ENCODE data around the gene CHAMP1.
"Not testable (repeated sequence)": the region's sequence is repeated elsewhere in the genome, so short reads cannot be mapped to it uniquely, and the experiment has no call there.

CHAMP1 gene

DNA sequence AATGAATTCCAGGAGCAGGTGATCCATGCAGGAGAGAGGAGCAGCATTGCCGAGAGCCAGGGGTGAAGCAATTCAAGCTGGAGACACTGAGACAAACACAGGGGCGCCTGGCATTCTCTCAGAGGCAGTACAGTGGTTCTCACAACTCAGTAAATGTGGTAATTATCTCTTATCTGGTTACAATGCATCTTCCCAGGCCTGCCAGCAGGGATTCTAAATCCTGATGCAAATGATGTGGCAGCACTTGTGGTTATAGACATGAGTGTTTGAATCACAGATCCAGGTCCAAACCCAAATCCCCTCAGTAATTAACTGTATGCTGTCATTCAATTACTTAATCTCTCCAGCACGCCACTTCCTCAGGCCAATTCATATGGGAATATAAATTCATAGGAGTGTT lies 19.6 kb downstream of the CHAMP1 start:
- H2AFZ ChIP-seq (ENCODE audit: low read length, unreplicated experiment); H3K36me3 ChIP-seq (ENCODE audit: insufficient read depth, low read length); H3K4me3 ChIP-seq (ENCODE audit: low read depth, low read length); H3K4me1 ChIP-seq (ENCODE audit: control insufficient read depth, insufficient read depth, low read length, unreplicated experiment); H3K79me2 ChIP-seq (ENCODE audit: control insufficient read depth, insufficient read depth, low read length, unreplicated experiment); H3K27me3 ChIP-seq (ENCODE audit: insufficient read depth, low read length); H3K27ac ChIP-seq (ENCODE audit: low read depth, low read length): not testable (repeated sequence)

DNA sequence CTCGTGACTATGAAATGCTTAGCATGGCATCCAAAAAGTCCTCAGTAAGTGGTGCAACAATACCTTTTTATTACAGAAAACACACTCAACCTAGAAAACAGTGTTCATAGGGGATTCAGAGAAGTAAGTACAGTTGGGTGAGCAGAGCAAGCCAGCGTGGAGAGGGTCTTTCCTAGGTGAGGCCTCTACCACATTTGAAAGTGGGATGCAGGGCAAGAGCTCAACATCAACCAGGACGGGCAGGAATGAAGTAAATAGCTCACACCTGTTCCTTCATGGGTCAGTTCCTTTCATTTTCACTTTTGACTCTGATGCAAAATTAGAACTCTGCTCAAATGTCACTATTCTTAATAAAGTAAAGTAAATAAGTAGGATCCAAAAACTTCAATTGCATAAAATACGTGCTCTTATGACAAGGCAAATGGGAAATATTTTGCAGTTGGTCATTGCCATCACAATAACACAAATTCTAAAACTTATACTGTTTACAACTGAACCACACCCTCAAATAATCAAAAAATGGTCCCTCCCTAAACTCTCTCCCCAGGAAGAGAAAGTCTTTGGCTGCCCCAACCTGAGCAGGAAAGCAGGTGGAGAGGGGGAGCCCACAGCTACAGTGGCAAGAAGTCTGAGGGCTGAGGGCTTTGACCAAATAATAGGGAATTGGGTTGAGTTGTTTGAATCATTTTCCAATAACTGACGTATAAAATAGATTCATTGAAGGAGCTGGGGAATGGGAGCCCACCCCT lies 20.2 kb downstream of the CHAMP1 start:
- Histone ChIP-seq H3K27me3 (ENCODE audit: insufficient read depth, low read length) (no peaks in the 10 kb centered on the region), H3K4me3 (ENCODE audit: low read depth, low read length) (no peak overlapping the region), H2AFZ (ENCODE audit: low read length, unreplicated experiment) (no peak overlapping the region), H3K79me2 (ENCODE audit: control insufficient read depth, insufficient read depth, low read length, unreplicated experiment) (no peaks in the 10 kb centered on the region), H3K4me1 (ENCODE audit: control insufficient read depth, insufficient read depth, low read length, unreplicated experiment) (no peaks in the 10 kb centered on the region), H3K27ac (ENCODE audit: low read depth, low read length) (no peak overlapping the region), H3K36me3 (ENCODE audit: insufficient read depth, low read length) (no peaks in the 10 kb centered on the region)

DNA sequence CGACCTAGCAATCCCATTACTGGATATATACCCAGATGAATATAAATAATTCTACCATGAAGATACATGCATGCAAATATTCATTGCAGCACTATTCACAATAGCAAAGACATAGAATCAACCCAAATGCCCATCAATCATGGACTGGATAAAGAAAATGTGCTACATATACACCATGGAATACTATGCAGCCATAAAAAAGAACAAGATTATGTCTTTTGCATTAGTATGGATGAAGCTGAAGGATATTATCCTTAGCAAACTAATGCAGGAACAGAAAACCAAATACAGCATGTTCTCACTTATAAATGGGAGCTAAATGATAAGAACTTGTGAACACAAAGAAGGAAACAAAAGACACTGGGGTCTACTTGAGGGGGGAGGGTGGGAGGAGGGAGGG lies 22.2 kb downstream of the CHAMP1 start:
- H3K27ac ChIP-seq (ENCODE audit: low read depth, low read length); H2AFZ ChIP-seq (ENCODE audit: low read length, unreplicated experiment); H3K36me3 ChIP-seq (ENCODE audit: insufficient read depth, low read length); H3K4me1 ChIP-seq (ENCODE audit: control insufficient read depth, insufficient read depth, low read length, unreplicated experiment); H3K79me2 ChIP-seq (ENCODE audit: control insufficient read depth, insufficient read depth, low read length, unreplicated experiment); H3K27me3 ChIP-seq (ENCODE audit: insufficient read depth, low read length); H3K4me3 ChIP-seq (ENCODE audit: low read depth, low read length): not testable (repeated sequence)

DNA sequence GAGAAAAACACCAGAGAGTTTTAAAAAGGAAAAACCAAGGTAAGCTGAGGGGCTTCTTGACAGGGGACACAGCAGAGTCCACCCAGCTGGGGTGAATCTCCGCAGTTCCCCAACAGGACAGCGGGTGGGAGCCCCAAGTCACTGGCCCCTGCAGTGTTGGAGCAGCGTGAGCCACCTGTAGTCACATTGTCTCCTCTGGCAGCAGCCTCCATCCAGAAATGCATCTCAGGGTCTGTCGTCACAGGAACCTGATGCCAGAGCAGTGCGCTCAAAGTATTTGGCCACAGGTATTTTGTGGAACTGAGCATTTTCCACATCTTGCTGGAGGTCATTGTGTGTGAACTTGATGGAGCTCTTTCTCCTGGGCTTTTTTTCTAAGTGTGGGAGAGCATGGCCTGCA lies 24.7 kb downstream of the CHAMP1 start:
- Histone ChIP-seq H2AFZ (ENCODE audit: low read length, unreplicated experiment) (no peak overlapping the region), H3K79me2 (ENCODE audit: control insufficient read depth, insufficient read depth, low read length, unreplicated experiment) (no peaks in the 10 kb centered on the region), H3K36me3 (ENCODE audit: insufficient read depth, low read length) (no peaks in the 10 kb centered on the region), H3K4me3 (ENCODE audit: low read depth, low read length) (no peak overlapping the region), H3K27me3 (ENCODE audit: insufficient read depth, low read length) (no peaks in the 10 kb centered on the region), H3K4me1 (ENCODE audit: control insufficient read depth, insufficient read depth, low read length, unreplicated experiment) (no peaks in the 10 kb centered on the region), H3K27ac (ENCODE audit: low read depth, low read length) (no peak overlapping the region)

DNA sequence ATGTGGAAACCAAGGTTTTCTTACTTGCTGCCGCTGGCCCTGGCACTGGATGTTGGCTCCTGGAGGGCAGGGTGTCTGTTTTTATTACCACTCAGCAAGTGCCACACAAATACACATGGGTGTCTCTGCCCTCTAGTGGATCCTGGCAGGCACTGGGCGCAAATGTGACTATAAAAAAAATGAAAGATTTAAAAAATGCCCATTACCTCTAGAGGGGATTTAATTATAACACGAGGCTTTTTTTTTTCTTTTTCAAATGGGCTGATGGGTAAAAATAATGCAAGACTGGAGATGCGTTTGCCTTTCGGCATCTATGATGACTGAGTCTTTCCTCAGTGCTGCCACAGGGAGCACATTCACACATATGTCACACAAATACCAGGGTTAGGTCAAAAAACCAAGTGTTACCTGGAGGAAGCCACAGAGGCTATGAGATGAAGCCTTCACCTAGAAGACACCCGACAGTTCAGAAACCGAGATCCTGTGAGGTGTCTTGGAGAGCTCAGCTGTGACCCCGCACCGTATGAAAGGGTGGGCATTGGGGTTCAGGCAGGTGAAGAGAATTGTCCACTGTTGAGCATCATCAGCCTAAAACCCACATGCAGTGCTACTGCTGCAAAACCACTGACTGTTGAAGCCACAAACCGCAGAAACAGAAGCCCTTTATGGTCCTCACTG lies 25.7 kb downstream of the CHAMP1 start:
- no peak overlapping the region for H3K4me3 ChIP-seq (ENCODE audit: low read depth, low read length)
- H3K27ac ChIP-seq (ENCODE audit: low read depth, low read length): no peak overlapping the region
- no peaks in the 10 kb centered on the region for H3K36me3 ChIP-seq (ENCODE audit: insufficient read depth, low read length)
- no peaks in the 10 kb centered on the region for H3K27me3 ChIP-seq (ENCODE audit: insufficient read depth, low read length)
- H2AFZ ChIP-seq (ENCODE audit: low read length, unreplicated experiment): no peak overlapping the region
- no peaks in the 10 kb centered on the region for H3K4me1 ChIP-seq (ENCODE audit: control insufficient read depth, insufficient read depth, low read length, unreplicated experiment)
- H3K79me2 ChIP-seq (ENCODE audit: control insufficient read depth, insufficient read depth, low read length, unreplicated experiment): no peaks in the 10 kb centered on the region

DNA sequence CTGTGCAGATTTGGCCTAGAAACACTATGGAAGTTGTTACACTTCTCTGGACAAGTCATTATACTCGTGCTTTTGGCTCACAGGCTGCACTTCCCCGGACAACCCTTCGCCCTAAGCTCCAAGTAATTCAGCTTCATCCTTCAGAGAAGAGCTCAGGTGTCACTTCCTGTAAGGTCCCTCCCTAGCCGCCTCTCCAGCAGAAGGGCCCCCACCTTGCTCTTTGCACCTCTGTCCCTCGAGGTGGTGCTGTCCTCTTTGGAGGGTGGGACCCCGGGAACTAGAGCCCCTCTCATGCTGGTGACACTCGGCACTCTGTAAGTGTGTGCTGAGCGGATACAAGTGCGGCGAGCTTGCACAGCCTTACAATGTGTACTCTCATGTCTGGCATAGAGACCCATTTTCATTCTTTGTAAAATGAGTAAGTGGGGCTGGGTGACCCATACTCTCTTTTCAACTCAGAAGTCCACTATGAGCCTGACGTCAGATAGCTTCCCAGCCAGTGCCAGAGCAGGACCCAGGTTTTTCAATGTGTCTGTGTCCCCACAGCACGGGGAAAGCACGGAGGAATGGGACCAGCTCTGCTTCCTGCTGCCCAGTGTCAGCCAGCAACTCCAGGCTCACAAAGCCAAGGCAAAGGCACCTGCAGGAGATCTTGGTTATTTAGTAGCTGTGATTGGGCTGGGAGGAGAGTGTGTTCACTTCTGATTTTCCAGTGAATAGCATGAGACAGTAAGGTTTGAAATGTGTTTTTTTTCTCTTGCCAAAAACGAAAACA lies 26.9 kb downstream of the CHAMP1 start:
- no peak overlapping the region for H2AFZ ChIP-seq (ENCODE audit: low read length, unreplicated experiment)

DNA sequence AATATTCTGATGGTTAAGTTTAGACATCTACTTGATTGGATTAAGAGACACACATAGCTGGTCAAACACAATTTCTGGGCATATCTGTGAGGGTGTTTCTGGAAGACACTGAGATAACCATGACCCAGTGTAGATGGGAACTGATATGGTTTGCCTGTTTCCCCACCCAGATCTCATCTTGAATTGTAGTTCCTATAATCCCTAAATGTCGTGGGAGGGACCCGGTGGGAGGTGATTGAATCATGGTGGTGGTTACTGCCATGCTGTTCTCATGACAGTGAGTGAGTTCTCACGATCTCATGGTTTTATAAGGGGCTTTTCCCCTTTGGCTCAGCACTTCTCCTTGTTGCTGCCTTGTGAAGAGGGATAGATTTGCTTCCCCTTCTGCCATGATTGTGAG lies 33.0 kb downstream of the CHAMP1 start:
- H3K27ac ChIP-seq (ENCODE audit: low read depth, low read length); H3K79me2 ChIP-seq (ENCODE audit: control insufficient read depth, insufficient read depth, low read length, unreplicated experiment); H3K36me3 ChIP-seq (ENCODE audit: insufficient read depth, low read length); H3K4me3 ChIP-seq (ENCODE audit: low read depth, low read length); H3K4me1 ChIP-seq (ENCODE audit: control insufficient read depth, insufficient read depth, low read length, unreplicated experiment); H2AFZ ChIP-seq (ENCODE audit: low read length, unreplicated experiment): not testable (repeated sequence)
- peaks cover 13% of the 10 kb centered on the region for H3K27me3 ChIP-seq (ENCODE audit: insufficient read depth, low read length)

More for the DNA sequence above, 26.9 kb downstream of the CHAMP1 start:
- Histone ChIP-seq H3K4me3 (ENCODE audit: low read depth, low read length) (no peak overlapping the region), H3K4me1 (ENCODE audit: control insufficient read depth, insufficient read depth, low read length, unreplicated experiment) (no peaks in the 10 kb centered on the region), H3K79me2 (ENCODE audit: control insufficient read depth, insufficient read depth, low read length, unreplicated experiment) (no peaks in the 10 kb centered on the region), H3K27me3 (ENCODE audit: insufficient read depth, low read length) (no peaks in the 10 kb centered on the region), H3K36me3 (ENCODE audit: insufficient read depth, low read length) (no peaks in the 10 kb centered on the region), H3K27ac (ENCODE audit: low read depth, low read length) (no peak overlapping the region)

DNA sequence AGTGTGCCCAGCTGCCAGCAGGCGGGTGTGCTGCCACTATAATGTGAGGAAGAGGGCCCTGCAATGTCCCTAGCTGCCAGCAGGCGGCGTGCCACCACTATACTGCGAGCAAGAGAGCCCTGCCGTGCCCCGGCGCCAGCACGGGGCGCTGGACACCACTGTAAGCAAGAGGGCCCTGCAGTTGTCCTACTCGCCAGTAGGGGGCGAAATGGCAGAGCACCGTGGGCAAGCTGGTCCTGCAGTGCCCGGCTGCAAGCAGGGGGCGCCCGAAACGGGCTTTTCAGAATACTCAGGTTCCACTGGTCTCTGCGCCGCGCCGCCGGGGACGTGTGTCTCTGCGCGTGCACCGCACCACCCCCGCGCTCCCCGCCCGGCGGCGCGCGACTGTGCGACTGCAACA lies 38.5 kb downstream of the CHAMP1 start:
- not testable (repeated sequence) for H3K4me3 ChIP-seq (ENCODE audit: low read depth, low read length); H3K79me2 ChIP-seq (ENCODE audit: control insufficient read depth, insufficient read depth, low read length, unreplicated experiment); H3K36me3 ChIP-seq (ENCODE audit: insufficient read depth, low read length); H2AFZ ChIP-seq (ENCODE audit: low read length, unreplicated experiment); H3K27ac ChIP-seq (ENCODE audit: low read depth, low read length); H3K4me1 ChIP-seq (ENCODE audit: control insufficient read depth, insufficient read depth, low read length, unreplicated experiment)
- H3K27me3 ChIP-seq (ENCODE audit: insufficient read depth, low read length): peaks cover 13% of the 10 kb centered on the region

DNA sequence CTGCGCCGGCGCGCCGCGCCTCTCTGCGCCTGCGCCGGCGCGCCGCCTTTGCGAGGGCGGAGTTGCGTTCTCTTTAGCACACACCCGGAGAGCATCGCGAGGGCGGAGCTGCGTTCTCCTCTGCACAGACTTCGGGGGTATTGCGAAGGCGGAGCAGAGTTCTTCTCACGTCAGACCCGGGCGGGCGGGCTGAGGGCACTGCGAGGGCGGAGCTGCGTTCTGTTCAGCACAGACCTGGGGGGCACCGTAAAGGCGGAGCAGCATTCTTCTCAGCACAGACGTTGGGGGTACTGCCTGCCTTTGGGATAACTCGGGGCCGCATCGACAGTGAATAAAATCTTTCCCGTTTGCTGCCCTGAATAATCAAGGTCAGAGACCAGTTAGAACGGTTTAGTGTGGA lies 39.1 kb downstream of the CHAMP1 start:
- H3K79me2 ChIP-seq (ENCODE audit: control insufficient read depth, insufficient read depth, low read length, unreplicated experiment); H3K4me1 ChIP-seq (ENCODE audit: control insufficient read depth, insufficient read depth, low read length, unreplicated experiment); H2AFZ ChIP-seq (ENCODE audit: low read length, unreplicated experiment); H3K4me3 ChIP-seq (ENCODE audit: low read depth, low read length); H3K36me3 ChIP-seq (ENCODE audit: insufficient read depth, low read length); H3K27ac ChIP-seq (ENCODE audit: low read depth, low read length): not testable (repeated sequence)
- H3K27me3 ChIP-seq (ENCODE audit: insufficient read depth, low read length): peaks cover 13% of the 10 kb centered on the region
